Pancreas (tissue), 10 donors: Measurements from ENCODE around the gene SLC7A6. TPM values are rescaled to one million over a fixed set of nuclear protein-coding genes. Genes with fewer than 3 reads are reported as not detected.

Source experiments
- ATAC-seq, 4 donors: fragments of 200-7000 bp; cut with Tn5 transposase; one replicate each; pipeline versions ENCODE4 v1.8.0 to v1.9.1; 2020; ENCODE audit warnings: mild to moderate bottlenecking in 4 of 4, moderate library complexity in 4 of 4
- DNase-seq, 6 donors: peaks; one replicate each; pipeline ENCODE4 v3.0.0-alpha.2; 2020
- FAIRE-seq: peaks from 2 replicates; lab custom pipeline; 2012; peaks lifted over from hg19 to GRCh38; lab: Jason Lieb, UNC
- H3K27ac ChIP-seq, 4 donors: fragments of 200-600 bp; sonication (generic); 1 replicate in 3 of 4; 2 replicates in 1 of 4; pipeline versions ENCODE4 v1.5.0 to v1.8.0; 2020
- H3K27me3 ChIP-seq, 4 donors: fragments of 200-600 bp; one replicate each; pipeline ENCODE4 v1.8.0; 2021
- H3K36me3 ChIP-seq, 3 donors: fragments of 200-600 bp; sonication (generic) in 1 of 3; one replicate each; pipeline versions ENCODE4 v1.5.0 to v1.8.0; 2020 to 2021
- H3K4me1 ChIP-seq, 3 donors: fragments of 200-600 bp; one replicate each; pipeline ENCODE4 v1.8.0; 2021
- H3K4me3 ChIP-seq, 4 donors: fragments of 200-600 bp; sonication (generic) in 2 of 4; one replicate each; pipeline versions ENCODE4 v1.5.0 to v1.8.0; 2020 to 2021
- H3K9me3 ChIP-seq, 4 donors: fragments of 200-600 bp; one replicate each; pipeline ENCODE4 v1.8.0; 2021
- CTCF ChIP-seq, 4 donors: fragments of 200-600 bp; sonication (generic) in 3 of 4; IDR thresholded peaks; one replicate each; pipeline versions ENCODE4 v1.5.0 to v1.8.0; 2021; ENCODE audit warnings: antibody characterized with exemption in 4 of 4
- WGBS, 2 donors: extraction: QIAGEN DNeasy Blood & Tissue Kit; methylation state at CpG; one replicate each; pipeline ENCODE4 v1.1.7; 2013; 5-methylcytosine and 5-hydroxymethylcytosine counted together
- intact Hi-C, 3 donors: fragments of 100-400 bp; cut with DNase I; formaldehyde crosslinking; loops; one replicate each; pipeline versions ENCODE4 v1.11.1 to v1.14.2; 2022
- polyA plus RNA-seq, 2 donors: library from polyadenylated mRNA; stranded (reverse); fragments of 200-250 nt; gene quantifications; one replicate each; pipeline ENCODE4 v1.2.3, GENCODE V29; 2013
- total RNA-seq, 6 donors: library from RNA; stranded (reverse); fragmentation: NEBNext Ultra II Directional in 4 of 6; extraction: Animal tissue kit (Norgen Biotek cat#: 25700) in 4 of 6; gene quantifications; one replicate each; pipeline versions ENCODE4 v1.2.1 to v1.2.4, GENCODE V29; 2021 to 2023
- donor health status: healthy with polysubstance abuse.
- donor health status: DM: no; HTN: no; CAD: no; lungs with moderate emphysema.
- donor health status: DM: no; HTN: no; CAD: no.
- donor health status: control.
- donor health status: control.
- donor health status: Bipolar disorder and iron deficiency.
- donor health status: DM: yes; HTN: yes; CAD: no.
- donor health status: DM: no; HTN: no; CAD: no.
- donor health status: DM: no; HTN: no; CAD: no.
- donor health status: DM: yes; HTN: yes; CAD: no.

SLC7A6 gene
- total and polyA plus RNA-seq, 8 donors = 3.1 to 8.7 (median 5.4) TPM

GRCh38 chr16:68269793-68270192 is 5.5 kb downstream of the SLC7A6 start:
- intact Hi-C loops = no loop called here
- Histone ChIP-seq H3K27me3 (no peaks in the 10 kb centered on the region), H3K27ac (no peak overlapping the region), H3K9me3 (no peaks in the 10 kb centered on the region), H3K4me1 (peaks cover 0 to 13% (median 4%) of the 10 kb centered on the region in 3 donors), H3K4me3 (no peak overlapping the region), H3K36me3 (no peaks in the 10 kb centered on the region)
- 93 to 95% methylated on average over 4 of the region's 4 CpGs for WGBS, 2 donors
- FAIRE-seq (no peak), ATAC-seq (no peak), DNase-seq (no peak)
- TF ChIP-seq CTCF (IDR thresholded peaks at IDR 0.05) = no peak

GRCh38 chr16:68270353-68270752 is 6.0 kb downstream of the SLC7A6 start:
- H3K9me3 ChIP-seq = no peaks in the 10 kb centered on the region
- no peak for TF ChIP-seq CTCF (IDR thresholded peaks at IDR 0.05)
- H3K27me3 ChIP-seq = no peaks in the 10 kb centered on the region
- no peak overlapping the region for H3K27ac ChIP-seq
- DNase-seq (no peak), FAIRE-seq (no peak), ATAC-seq (no peak)
- no peak overlapping the region for H3K4me3 ChIP-seq
- intact Hi-C loops = no loop called here
- peaks cover 0 to 12% (median under 1%) of the 10 kb centered on the region in 3 donors for H3K4me1 ChIP-seq
- H3K36me3 ChIP-seq = no peaks in the 10 kb centered on the region
- 0% methylated on average over 1 of the region's 1 CpG for WGBS, 2 donors

GRCh38 chr16:68272507-68273209 is 8.3 kb downstream of the SLC7A6 start:
- no peaks in the 10 kb centered on the region for H3K36me3 ChIP-seq
- DNase-seq (peak in 2 of 6 donors; percentile 35 to 45), ATAC-seq (peak in 3 of 4 donors; percentile 33 to 62 (median 53)), FAIRE-seq (no peak)
- no peak overlapping the region for H3K4me3 ChIP-seq
- no peaks in the 10 kb centered on the region for H3K9me3 ChIP-seq
- peaks cover 0 to 6% (median 0%) of the 10 kb centered on the region in 3 donors for H3K4me1 ChIP-seq
- 27 to 36% methylated on average over 4 of the region's 4 CpGs for WGBS, 2 donors
- H3K27ac ChIP-seq = no peak overlapping the region
- H3K27me3 ChIP-seq = no peaks in the 10 kb centered on the region
- intact Hi-C loops = no loop called here
- TF ChIP-seq CTCF (IDR thresholded peaks at IDR 0.05) = no peak

- no peak for ATAC-seq
- WGBS, 2 donors = 93 to 96% methylated on average over 5 of the region's 5 CpGs
- intact Hi-C loops = no loop called here
These were observed 9.1 kb downstream of the SLC7A6 start for GRCh38 chr16:68273459-68273858.

More at GRCh38 chr16:68273459-68273858, 9.1 kb downstream of the SLC7A6 start:
- Histone ChIP-seq H3K9me3 (no peaks in the 10 kb centered on the region), H3K4me1 (peaks cover 0 to 6% (median 0%) of the 10 kb centered on the region in 3 donors), H3K36me3 (no peaks in the 10 kb centered on the region), H3K27ac (no peak overlapping the region), H3K27me3 (no peaks in the 10 kb centered on the region), H3K4me3 (no peak overlapping the region)
- no peak for FAIRE-seq
- DNase-seq = no peak
- TF ChIP-seq CTCF (IDR thresholded peaks at IDR 0.05) = no peak
